ENCODE results near the gene OCA2. TPM values are rescaled to one million over a fixed set of nuclear protein-coding genes. Genes with fewer than 3 reads are reported as not detected.

Gene OCA2
- total RNA-seq, 1 experiment from 2014 or later: 0.31 TPM

DNA sequence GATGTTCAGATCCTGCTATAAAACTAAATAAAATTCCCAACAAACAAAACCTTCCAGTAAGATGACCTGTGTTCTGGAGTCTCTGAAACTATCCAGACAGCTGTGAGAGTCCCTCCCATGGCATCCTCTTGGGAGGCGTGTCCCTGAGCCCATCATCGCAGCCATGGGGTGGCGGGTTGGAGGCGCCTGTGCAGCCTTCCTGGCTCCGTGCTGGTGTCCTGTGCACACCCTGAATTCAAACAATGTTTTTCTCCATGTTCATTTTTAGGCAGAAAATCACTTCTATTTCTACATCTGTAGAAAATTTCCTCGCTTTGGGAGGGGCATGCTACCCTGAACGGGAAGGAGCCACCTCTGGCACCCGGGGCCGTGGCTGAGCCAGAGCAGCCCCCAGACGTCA lies 19.4 kb upstream of the OCA2 start:
- Histone ChIP-seq H2BK15ac (ENCODE audit: low read depth, low read length) (no peak overlapping the region), H2AFZ (ENCODE audit: low read length) (no peak overlapping the region), H3K9me3 (ENCODE audit: control insufficient read depth, low read depth, low read length) (no peaks in the 10 kb centered on the region), H2BK12ac (ENCODE audit: insufficient read length, low read depth, low read length) (no peak overlapping the region), H3K9ac (ENCODE audit: extremely low read depth, insufficient read length, low read length) (no peak overlapping the region), H3K18ac (ENCODE audit: insufficient read length, low read depth, low read length) (no peak overlapping the region), H4K20me1 (ENCODE audit: control insufficient read depth, insufficient read depth, insufficient read length) (no peaks in the 10 kb centered on the region), H3K23ac (ENCODE audit: insufficient read length, low read depth, low read length) (no peak overlapping the region), H3K4me1 (ENCODE audit: insufficient read depth, low read length) (no peaks in the 10 kb centered on the region), H3K14ac (ENCODE audit: insufficient read depth, low read length) (no peak overlapping the region), H2AK5ac (ENCODE audit: insufficient read length, low read length) (no peak overlapping the region), H3K27ac (ENCODE audit: insufficient read length, low read depth, low read length) (no peak overlapping the region), H4K5ac (ENCODE audit: insufficient read length, low read depth, low read length) (no peak overlapping the region), H3K79me1 (ENCODE audit: insufficient read depth, low read depth, low read length, poor library complexity, severe bottlenecking) (no peaks in the 10 kb centered on the region), H4K91ac (ENCODE audit: insufficient read length, low read depth, low read length) (no peak overlapping the region), H4K8ac (replicated peaks; ENCODE audit: insufficient read length, low read depth, low read length) (no peak overlapping the region), H3K56ac (ENCODE audit: insufficient read length, low read depth, low read length) (no peak overlapping the region), H3K27me3 (ENCODE audit: insufficient read depth, low read length) (no peaks in the 10 kb centered on the region), H2BK20ac (ENCODE audit: low read depth, low read length, poor library complexity, severe bottlenecking) (no peak overlapping the region), H3K23me2 (ENCODE audit: insufficient read length, low read depth, low read length, poor library complexity, severe bottlenecking) (no peaks in the 10 kb centered on the region), H3K4ac (ENCODE audit: low read depth, low read length) (no peak overlapping the region), H3T11ph (ENCODE audit: low read length) (no peak overlapping the region), H3K79me2 (ENCODE audit: insufficient read depth, low read length) (no peaks in the 10 kb centered on the region), H2BK120ac (ENCODE audit: low read depth, low read length, poor library complexity, severe bottlenecking) (no peak overlapping the region), H2BK5ac (ENCODE audit: insufficient read length, low read length) (no peak overlapping the region), H3K4me2 (ENCODE audit: insufficient read depth, insufficient read length, low read length) (no peak overlapping the region)
- no peak for DNase-seq
- Mint-ChIP-seq H3K36me3 (ENCODE audit: insufficient read depth in 1 of 3, low read depth in 3 of 3) (peaks cover 59 to 80% (median 73%) of the 10 kb centered on the region in 3 experiments), H3K9me3 (no peaks in the 10 kb centered on the region), H3K27ac (no peak overlapping the region), H3K27me3 (ENCODE audit: low read depth) (peaks cover 1% of the 10 kb centered on the region; the same call in 1 of the 2 replicates), H3K4me1 (no peaks in the 10 kb centered on the region), H3K4me3 (no peak overlapping the region)
- TF ChIP-seq, protein P1, sequence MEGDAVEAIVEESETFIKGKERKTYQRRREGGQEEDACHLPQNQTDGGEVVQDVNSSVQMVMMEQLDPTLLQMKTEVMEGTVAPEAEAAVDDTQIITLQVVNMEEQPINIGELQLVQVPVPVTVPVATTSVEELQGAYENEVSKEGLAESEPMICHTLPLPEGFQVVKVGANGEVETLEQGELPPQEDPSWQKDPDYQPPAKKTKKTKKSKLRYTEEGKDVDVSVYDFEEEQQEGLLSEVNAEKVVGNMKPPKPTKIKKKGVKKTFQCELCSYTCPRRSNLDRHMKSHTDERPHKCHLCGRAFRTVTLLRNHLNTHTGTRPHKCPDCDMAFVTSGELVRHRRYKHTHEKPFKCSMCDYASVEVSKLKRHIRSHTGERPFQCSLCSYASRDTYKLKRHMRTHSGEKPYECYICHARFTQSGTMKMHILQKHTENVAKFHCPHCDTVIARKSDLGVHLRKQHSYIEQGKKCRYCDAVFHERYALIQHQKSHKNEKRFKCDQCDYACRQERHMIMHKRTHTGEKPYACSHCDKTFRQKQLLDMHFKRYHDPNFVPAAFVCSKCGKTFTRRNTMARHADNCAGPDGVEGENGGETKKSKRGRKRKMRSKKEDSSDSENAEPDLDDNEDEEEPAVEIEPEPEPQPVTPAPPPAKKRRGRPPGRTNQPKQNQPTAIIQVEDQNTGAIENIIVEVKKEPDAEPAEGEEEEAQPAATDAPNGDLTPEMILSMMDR (conservative IDR thresholded peaks at IDR 0.05): no peak
- no CpG with 5 or more reads among the region's 10 CpGs for WGBS (ENCODE audit: extremely low coverage, insufficient read length, low lambda C conversion rate)

Data from H9 (cell line).